Measurements from ENCODE around the gene LRPAP1. TPM values are rescaled to one million over a fixed set of nuclear protein-coding genes. Genes with fewer than 3 reads are reported as not detected.

LRPAP1 gene
- total and polyA plus RNA-seq, 2 donors (not counting 1 experiment from before 2014, with no cell fraction given) = 62.9 to 80.5 TPM

GRCh38 chr4:3514221-3514780 is 17.9 kb downstream of the LRPAP1 start:
- no peak for DNase-seq (ENCODE audit: low read depth in 2 of 2)
- no peak overlapping the region for H3K4me2 ChIP-seq (ENCODE audit: extremely low read depth, insufficient read depth, low read length)
- no peaks in the 10 kb centered on the region for H4K20me1 ChIP-seq (ENCODE audit: control insufficient read depth, extremely low read depth, insufficient read depth, low read length)
- H3K79me2 ChIP-seq (ENCODE audit: control insufficient read depth, insufficient read depth, low read length) = no peaks in the 10 kb centered on the region
- H3K36me3 ChIP-seq (ENCODE audit: control insufficient read depth, insufficient read depth, low read length) = peaks cover 36% of the 10 kb centered on the region
- H3K27me3 ChIP-seq (ENCODE audit: control insufficient read depth, insufficient read depth, low read length) = no peaks in the 10 kb centered on the region
- no peak overlapping the region for H3K4me3 ChIP-seq (replicated peaks in 1 of 4; ENCODE audit: control extremely low read depth in 1 of 4, insufficient read depth in 1 of 4, low read depth in 3 of 4, low read length in 4 of 4)
- no peak overlapping the region for H3K9ac ChIP-seq (ENCODE audit: insufficient read depth, low read length)
- H3K9me3 ChIP-seq (ENCODE audit: control insufficient read depth, insufficient read depth, low read depth, low read length) = no peaks in the 10 kb centered on the region
- no peaks in the 10 kb centered on the region for H3K4me1 ChIP-seq (ENCODE audit: control insufficient read depth, extremely low read depth, insufficient read depth, low read length)
- H3K27ac ChIP-seq (ENCODE audit: insufficient read depth, low read length) = no peak overlapping the region
- no peak overlapping the region for H2AFZ ChIP-seq (ENCODE audit: low read length)
- no peak for TF ChIP-seq EZH2 (IDR thresholded peaks at IDR 0.05; ENCODE audit: low read length, missing control alignments)
- TF ChIP-seq CTCF (conservative IDR thresholded peaks at IDR 0.05 in 1 of 2, IDR thresholded peaks at IDR 0.05 in 1 of 2; ENCODE audit: low read depth in 1 of 2, low read length in 2 of 2) = no peak

- no peaks in the 10 kb centered on the region for H3K79me2 ChIP-seq (ENCODE audit: control insufficient read depth, insufficient read depth, low read length)
- peaks cover 36% of the 10 kb centered on the region for H3K36me3 ChIP-seq (ENCODE audit: control insufficient read depth, insufficient read depth, low read length)
- H3K9me3 ChIP-seq (ENCODE audit: control insufficient read depth, insufficient read depth, low read depth, low read length) = no peaks in the 10 kb centered on the region
- no peaks in the 10 kb centered on the region for H4K20me1 ChIP-seq (ENCODE audit: control insufficient read depth, extremely low read depth, insufficient read depth, low read length)
- no peak for DNase-seq (ENCODE audit: low read depth in 2 of 2)
- no peak overlapping the region for H3K4me2 ChIP-seq (ENCODE audit: extremely low read depth, insufficient read depth, low read length)
- no peak overlapping the region for H3K4me3 ChIP-seq (replicated peaks in 1 of 4; ENCODE audit: control extremely low read depth in 1 of 4, insufficient read depth in 1 of 4, low read depth in 3 of 4, low read length in 4 of 4)
- H3K4me1 ChIP-seq (ENCODE audit: control insufficient read depth, extremely low read depth, insufficient read depth, low read length) = no peaks in the 10 kb centered on the region
- H3K27me3 ChIP-seq (ENCODE audit: control insufficient read depth, insufficient read depth, low read length) = no peaks in the 10 kb centered on the region
- no peak overlapping the region for H3K27ac ChIP-seq (ENCODE audit: insufficient read depth, low read length)
- H2AFZ ChIP-seq (ENCODE audit: low read length) = no peak overlapping the region
- no peak for TF ChIP-seq EZH2 (IDR thresholded peaks at IDR 0.05; ENCODE audit: low read length, missing control alignments)
- TF ChIP-seq CTCF (conservative IDR thresholded peaks at IDR 0.05 in 1 of 2, IDR thresholded peaks at IDR 0.05 in 1 of 2; ENCODE audit: low read depth in 1 of 2, low read length in 2 of 2) = no peak
- no peak overlapping the region for H3K9ac ChIP-seq (ENCODE audit: insufficient read depth, low read length)
These were observed 18.4 kb downstream of the LRPAP1 start for GRCh38 chr4:3513807-3514206.

DNA sequence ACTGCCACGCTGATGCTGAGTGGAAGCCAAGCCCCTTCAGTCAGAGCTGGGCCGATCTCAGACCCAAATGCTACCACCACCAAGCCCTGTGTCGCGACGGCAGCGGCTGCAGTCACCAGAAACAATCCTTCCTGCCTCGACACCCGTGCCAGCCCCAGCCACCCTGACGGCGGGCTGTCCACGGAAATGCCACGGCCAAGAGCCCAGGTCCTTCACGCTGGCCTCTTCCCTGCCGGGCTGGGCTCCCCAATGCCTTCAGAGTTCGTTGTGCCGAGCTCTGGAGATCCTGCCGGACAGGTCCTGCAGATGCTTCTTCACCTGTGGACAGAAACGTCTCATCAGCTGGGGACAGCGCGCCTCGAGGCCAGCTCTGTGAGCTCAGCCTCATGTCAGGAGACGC is 19.5 kb downstream of the LRPAP1 start:
- no peak overlapping the region for H3K4me3 ChIP-seq (replicated peaks in 1 of 4; ENCODE audit: control extremely low read depth in 1 of 4, insufficient read depth in 1 of 4, low read depth in 3 of 4, low read length in 4 of 4)
- H3K9ac ChIP-seq (ENCODE audit: insufficient read depth, low read length) = peak overlapping the region; percentile 7
- TF ChIP-seq CTCF (conservative IDR thresholded peaks at IDR 0.05 in 1 of 2, IDR thresholded peaks at IDR 0.05 in 1 of 2; ENCODE audit: low read depth in 1 of 2, low read length in 2 of 2) (no peak), EZH2 (IDR thresholded peaks at IDR 0.05; ENCODE audit: low read length, missing control alignments) (no peak)
- H3K9me3 ChIP-seq (ENCODE audit: control insufficient read depth, insufficient read depth, low read depth, low read length) = no peaks in the 10 kb centered on the region
- no peak overlapping the region for H3K4me2 ChIP-seq (ENCODE audit: extremely low read depth, insufficient read depth, low read length)
- H3K27me3 ChIP-seq (ENCODE audit: control insufficient read depth, insufficient read depth, low read length) = no peaks in the 10 kb centered on the region
- no peak overlapping the region for H2AFZ ChIP-seq (ENCODE audit: low read length)
- no peak for DNase-seq (ENCODE audit: low read depth in 2 of 2)
- no peaks in the 10 kb centered on the region for H3K79me2 ChIP-seq (ENCODE audit: control insufficient read depth, insufficient read depth, low read length)
- H3K36me3 ChIP-seq (ENCODE audit: control insufficient read depth, insufficient read depth, low read length) = peaks cover 34% of the 10 kb centered on the region
- H3K27ac ChIP-seq (ENCODE audit: insufficient read depth, low read length) = no peak overlapping the region
- H4K20me1 ChIP-seq (ENCODE audit: control insufficient read depth, extremely low read depth, insufficient read depth, low read length) = no peaks in the 10 kb centered on the region
- H3K4me1 ChIP-seq (ENCODE audit: control insufficient read depth, extremely low read depth, insufficient read depth, low read length) = no peaks in the 10 kb centered on the region

Data from fibroblast of lung (primary cell).